ENCODE data around the gene PHLDA1.

The PHLDA1 gene

GRCh38 chr12:76037130-76038103 lies 5.8 kb upstream of the PHLDA1 start:
- no peak for DNase-seq

- no peak for DNase-seq
Observed at GRCh38 chr12:76035045-76035444, 3.5 kb upstream of the PHLDA1 start.

GRCh38 chr12:76033081-76034011 lies 1.8 kb upstream of the PHLDA1 start:
- no peak for DNase-seq

- DNase-seq: peak; percentile 23
Observed at GRCh38 chr12:76032043-76032981, 736 bp upstream of the PHLDA1 start.

- DNase-seq: no peak
Observed at GRCh38 chr12:76031081-76031413, 529 bp downstream of the PHLDA1 start.

- DNase-seq: peak; percentile 56
Observed at GRCh38 chr12:76030341-76031080, 1.1 kb downstream of the PHLDA1 start.

- DNase-seq: peak; percentile 19
Observed at GRCh38 chr12:76029982-76030340, 1.6 kb downstream of the PHLDA1 start.

- DNase-seq: no peak
Observed at GRCh38 chr12:76028571-76029277, 2.9 kb downstream of the PHLDA1 start.

GRCh38 chr12:76026643-76027063 lies 4.9 kb downstream of the PHLDA1 start:
- no peak for DNase-seq

GRCh38 chr12:76025601-76026575 lies 5.7 kb downstream of the PHLDA1 start:
- no peak for DNase-seq

GRCh38 chr12:76024942-76025600 lies 6.5 kb downstream of the PHLDA1 start:
- no peak for DNase-seq

- no peak for DNase-seq
Observed at GRCh38 chr12:76024102-76024781, 7.3 kb downstream of the PHLDA1 start.

- DNase-seq: no peak
Observed at GRCh38 chr12:76023069-76023690, 8.4 kb downstream of the PHLDA1 start.

- no peak for DNase-seq
Observed at GRCh38 chr12:76022506-76022905, 9.1 kb downstream of the PHLDA1 start.

GRCh38 chr12:76020731-76021672 lies 10.6 kb downstream of the PHLDA1 start:
- DNase-seq: peak; percentile 69

GRCh38 chr12:76020281-76020680 lies 11.3 kb downstream of the PHLDA1 start:
- peak; percentile 53 for DNase-seq

GRCh38 chr12:76018672-76019071 lies 12.9 kb downstream of the PHLDA1 start:
- no peak for DNase-seq

Measured in activated naive CD4-positive, alpha-beta T cell treated with anti-CD3 and anti-CD28 coated beads, Interleukin-2, amount 50 U/mL, for 16 hours (primary cell).